ENCODE results near the gene NCKAP5.

The NCKAP5 gene

DNA sequence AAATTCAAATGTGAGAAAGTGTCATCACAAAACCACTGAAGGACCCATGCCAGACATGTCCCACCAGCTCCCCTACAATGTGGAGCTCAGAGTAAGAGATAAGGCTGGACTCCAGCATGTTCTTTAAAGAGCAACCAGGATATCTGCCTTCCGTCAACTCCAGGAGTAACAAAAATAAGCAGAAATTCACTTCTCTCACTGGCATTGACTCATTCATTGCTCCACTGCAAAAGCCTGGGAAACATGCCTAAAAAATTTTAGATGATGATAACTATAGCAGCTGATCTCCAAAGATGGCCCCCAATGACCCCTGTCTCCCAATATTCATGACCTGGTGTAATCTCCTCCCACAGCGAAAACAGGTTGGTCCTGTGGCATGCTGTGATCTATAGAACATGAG, 314.5 kb downstream of the NCKAP5 start:
- no peak overlapping the region for H3K27ac ChIP-seq (ENCODE audit: low read depth, low read length)
- no peaks in the 10 kb centered on the region for H3K79me2 ChIP-seq (ENCODE audit: control insufficient read depth, insufficient read depth, low read length, unreplicated experiment)
- no peaks in the 10 kb centered on the region for H3K27me3 ChIP-seq (ENCODE audit: insufficient read depth, low read length)
- H3K36me3 ChIP-seq (ENCODE audit: insufficient read depth, low read length): no peaks in the 10 kb centered on the region
- no peak overlapping the region for H3K4me3 ChIP-seq (ENCODE audit: low read depth, low read length)
- H3K4me1 ChIP-seq (ENCODE audit: control insufficient read depth, insufficient read depth, low read length, unreplicated experiment): no peaks in the 10 kb centered on the region
- H2AFZ ChIP-seq (ENCODE audit: low read length, unreplicated experiment): no peak overlapping the region

DNA sequence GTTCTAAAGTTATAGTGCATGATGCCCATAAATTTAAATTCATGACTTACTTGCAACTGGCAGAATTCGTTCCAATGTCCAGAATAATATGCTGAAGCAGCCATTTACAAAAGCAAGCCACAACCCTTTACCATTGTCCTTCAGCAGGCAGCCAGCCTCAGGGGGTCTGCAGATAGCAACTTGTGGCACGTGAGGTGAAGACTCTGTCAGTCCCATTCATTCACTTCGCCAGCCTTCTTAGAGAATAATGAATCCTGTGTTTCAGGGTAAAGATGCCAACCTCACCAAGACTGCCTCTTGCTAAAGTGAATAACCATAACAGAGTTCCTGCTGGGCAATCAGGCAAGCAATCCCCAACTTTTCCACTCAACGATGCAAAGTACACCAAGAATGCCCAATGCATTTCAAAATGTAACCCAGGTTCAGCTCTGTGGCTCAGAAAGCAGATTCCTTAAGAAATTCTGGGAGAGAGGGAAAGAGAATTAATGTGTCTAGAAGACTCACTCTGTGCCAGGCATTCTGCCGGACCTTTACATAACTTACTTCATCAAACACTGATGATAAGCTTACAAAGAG, 315.4 kb downstream of the NCKAP5 start:
- Histone ChIP-seq H3K36me3 (ENCODE audit: insufficient read depth, low read length) (no peaks in the 10 kb centered on the region), H3K4me3 (ENCODE audit: low read depth, low read length) (no peak overlapping the region), H3K27me3 (ENCODE audit: insufficient read depth, low read length) (no peaks in the 10 kb centered on the region), H3K79me2 (ENCODE audit: control insufficient read depth, insufficient read depth, low read length, unreplicated experiment) (no peaks in the 10 kb centered on the region), H3K4me1 (ENCODE audit: control insufficient read depth, insufficient read depth, low read length, unreplicated experiment) (no peaks in the 10 kb centered on the region), H3K27ac (ENCODE audit: low read depth, low read length) (no peak overlapping the region), H2AFZ (ENCODE audit: low read length, unreplicated experiment) (no peak overlapping the region)

DNA sequence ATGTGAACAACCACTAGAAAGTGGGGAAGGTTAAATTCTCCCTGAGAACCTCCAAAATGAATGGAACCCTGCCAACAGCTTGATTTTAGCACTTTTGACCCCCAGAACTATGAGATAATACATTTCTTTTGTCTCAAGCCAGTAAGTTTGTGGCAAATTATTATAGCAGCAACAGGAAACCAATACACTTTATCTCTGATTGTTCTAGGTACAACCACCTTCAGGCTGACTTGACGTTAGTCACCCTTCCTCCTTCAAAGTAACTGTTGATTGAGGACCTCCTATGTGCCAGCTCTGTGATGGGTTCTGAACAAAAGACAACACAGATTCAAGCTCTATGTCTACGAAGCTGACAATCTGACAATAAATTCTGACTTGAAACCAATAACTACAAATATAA, 318.9 kb downstream of the NCKAP5 start:
- Histone ChIP-seq H3K27me3 (ENCODE audit: insufficient read depth, low read length) (no peaks in the 10 kb centered on the region), H3K36me3 (ENCODE audit: insufficient read depth, low read length) (no peaks in the 10 kb centered on the region), H3K4me1 (ENCODE audit: control insufficient read depth, insufficient read depth, low read length, unreplicated experiment) (no peaks in the 10 kb centered on the region), H3K4me3 (ENCODE audit: low read depth, low read length) (no peak overlapping the region), H3K27ac (ENCODE audit: low read depth, low read length) (no peak overlapping the region), H3K79me2 (ENCODE audit: control insufficient read depth, insufficient read depth, low read length, unreplicated experiment) (no peaks in the 10 kb centered on the region), H2AFZ (ENCODE audit: low read length, unreplicated experiment) (no peak overlapping the region)

DNA sequence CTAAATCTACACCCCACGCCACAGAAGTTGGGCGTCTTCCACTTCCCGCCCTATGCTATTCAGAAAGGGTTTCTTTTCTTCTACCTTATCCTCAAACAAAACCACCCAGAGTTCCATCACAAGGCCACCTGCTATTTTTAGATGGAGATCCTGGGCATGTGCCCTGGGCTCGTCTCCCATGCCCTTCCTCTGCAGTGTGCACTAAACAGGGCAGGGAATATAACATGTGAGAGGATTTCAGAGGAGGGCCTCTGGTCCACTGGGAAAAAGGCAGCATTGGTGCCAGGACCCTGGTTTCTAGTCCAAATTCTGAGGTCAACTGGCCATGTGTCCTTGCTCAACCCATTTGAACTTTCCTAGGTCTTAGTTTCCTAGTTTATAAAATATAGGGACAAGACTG, 320.0 kb downstream of the NCKAP5 start:
- no peaks in the 10 kb centered on the region for H3K36me3 ChIP-seq (ENCODE audit: insufficient read depth, low read length)
- H3K4me3 ChIP-seq (ENCODE audit: low read depth, low read length): no peak overlapping the region
- H2AFZ ChIP-seq (ENCODE audit: low read length, unreplicated experiment): no peak overlapping the region
- H3K27ac ChIP-seq (ENCODE audit: low read depth, low read length): no peak overlapping the region
- H3K27me3 ChIP-seq (ENCODE audit: insufficient read depth, low read length): no peaks in the 10 kb centered on the region
- no peaks in the 10 kb centered on the region for H3K4me1 ChIP-seq (ENCODE audit: control insufficient read depth, insufficient read depth, low read length, unreplicated experiment)
- no peaks in the 10 kb centered on the region for H3K79me2 ChIP-seq (ENCODE audit: control insufficient read depth, insufficient read depth, low read length, unreplicated experiment)

DNA sequence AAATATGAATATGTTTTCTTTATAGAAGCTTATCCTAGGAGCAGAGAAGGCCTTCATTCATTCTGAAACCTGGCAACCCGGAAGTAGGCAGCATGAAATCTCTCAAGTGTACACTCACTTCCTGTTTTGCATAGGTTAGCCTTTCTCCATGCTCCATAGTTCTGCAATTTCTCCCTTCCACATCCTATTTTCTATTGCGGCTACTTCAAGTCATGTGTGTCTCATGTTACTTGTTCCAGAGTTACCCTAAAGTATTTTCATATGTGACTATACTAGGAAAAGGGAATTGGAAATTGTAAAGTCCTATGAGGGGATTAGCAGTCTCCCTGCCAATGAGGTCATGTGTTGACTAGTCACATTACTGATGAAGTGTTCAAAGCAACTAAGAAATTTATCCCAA, 320.6 kb downstream of the NCKAP5 start:
- no peak overlapping the region for H3K27ac ChIP-seq (ENCODE audit: low read depth, low read length)
- no peak overlapping the region for H2AFZ ChIP-seq (ENCODE audit: low read length, unreplicated experiment)

DNA sequence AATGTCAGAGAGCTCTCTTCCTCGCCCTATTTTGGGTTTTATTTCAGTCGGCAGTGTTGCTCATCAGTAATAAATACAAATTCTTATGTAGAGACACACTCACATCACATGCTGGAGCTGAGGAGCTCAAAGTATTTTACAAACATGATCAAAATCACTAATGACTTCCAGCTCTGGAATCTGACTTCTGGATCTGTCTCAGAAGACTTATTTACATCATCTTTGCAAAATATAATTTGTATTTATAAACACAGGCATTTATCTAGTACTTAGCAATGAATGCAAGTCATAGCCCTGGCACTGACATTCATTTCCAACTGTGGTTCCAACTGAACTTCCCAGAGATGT, 327.1 kb downstream of the NCKAP5 start:
- Histone ChIP-seq H3K4me1 (ENCODE audit: control insufficient read depth, insufficient read depth, low read length, unreplicated experiment) (peaks cover 5% of the 10 kb centered on the region), H3K36me3 (ENCODE audit: insufficient read depth, low read length) (no peaks in the 10 kb centered on the region), H2AFZ (ENCODE audit: low read length, unreplicated experiment) (peak overlapping the region; percentile 70), H3K27me3 (ENCODE audit: insufficient read depth, low read length) (no peaks in the 10 kb centered on the region), H3K4me3 (ENCODE audit: low read depth, low read length) (peak overlapping the region; percentile 75), H3K79me2 (ENCODE audit: control insufficient read depth, insufficient read depth, low read length, unreplicated experiment) (no peaks in the 10 kb centered on the region), H3K27ac (ENCODE audit: low read depth, low read length) (peak overlapping the region; percentile 8; the same call in 1 of the 2 replicates)

More for the DNA sequence above, 320.6 kb downstream of the NCKAP5 start:
- Histone ChIP-seq H3K27me3 (ENCODE audit: insufficient read depth, low read length) (no peaks in the 10 kb centered on the region), H3K4me1 (ENCODE audit: control insufficient read depth, insufficient read depth, low read length, unreplicated experiment) (no peaks in the 10 kb centered on the region), H3K36me3 (ENCODE audit: insufficient read depth, low read length) (no peaks in the 10 kb centered on the region), H3K4me3 (ENCODE audit: low read depth, low read length) (no peak overlapping the region), H3K79me2 (ENCODE audit: control insufficient read depth, insufficient read depth, low read length, unreplicated experiment) (no peaks in the 10 kb centered on the region)

DNA sequence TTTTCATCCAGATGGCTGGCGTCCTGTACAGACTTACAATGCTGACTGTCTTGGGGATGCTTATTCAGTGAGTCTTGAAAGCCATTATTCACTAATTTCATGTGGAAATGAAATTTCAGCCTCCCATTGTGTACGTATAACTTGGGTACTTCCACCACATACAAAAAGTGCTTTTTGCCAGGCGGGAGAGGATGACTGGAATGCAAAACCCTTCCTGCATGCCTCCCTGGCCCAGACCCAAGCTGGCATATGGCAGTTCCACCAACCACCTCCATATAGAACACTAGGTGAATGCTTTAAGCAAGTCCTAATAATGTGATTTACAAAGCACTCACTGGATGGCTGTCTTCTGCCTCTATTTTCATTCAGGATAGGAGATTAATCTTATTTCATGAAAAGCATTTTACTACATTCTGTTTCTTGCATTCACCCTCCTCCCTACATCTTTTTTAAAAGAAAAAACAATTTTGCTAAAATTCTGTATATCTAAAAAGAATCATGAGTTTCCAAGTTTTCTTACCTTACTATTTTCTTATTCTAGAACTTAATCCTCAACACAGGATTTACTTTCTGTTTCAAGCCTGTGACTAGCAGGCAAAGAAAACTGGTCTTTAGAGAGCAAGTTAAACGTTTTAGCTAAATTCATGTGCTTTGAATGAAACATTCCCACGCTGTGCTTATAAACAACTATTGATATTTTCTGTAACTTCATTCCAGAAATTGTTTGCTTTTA, 327.6 kb downstream of the NCKAP5 start:
- Histone ChIP-seq H3K27me3 (ENCODE audit: insufficient read depth, low read length) (no peaks in the 10 kb centered on the region), H2AFZ (ENCODE audit: low read length, unreplicated experiment) (peak overlapping the region; percentile 70), H3K4me3 (ENCODE audit: low read depth, low read length) (peak overlapping the region; percentile 75), H3K27ac (ENCODE audit: low read depth, low read length) (peak overlapping the region; percentile 8; the same call in 1 of the 2 replicates), H3K79me2 (ENCODE audit: control insufficient read depth, insufficient read depth, low read length, unreplicated experiment) (no peaks in the 10 kb centered on the region), H3K36me3 (ENCODE audit: insufficient read depth, low read length) (no peaks in the 10 kb centered on the region), H3K4me1 (ENCODE audit: control insufficient read depth, insufficient read depth, low read length, unreplicated experiment) (peaks cover 5% of the 10 kb centered on the region)

DNA sequence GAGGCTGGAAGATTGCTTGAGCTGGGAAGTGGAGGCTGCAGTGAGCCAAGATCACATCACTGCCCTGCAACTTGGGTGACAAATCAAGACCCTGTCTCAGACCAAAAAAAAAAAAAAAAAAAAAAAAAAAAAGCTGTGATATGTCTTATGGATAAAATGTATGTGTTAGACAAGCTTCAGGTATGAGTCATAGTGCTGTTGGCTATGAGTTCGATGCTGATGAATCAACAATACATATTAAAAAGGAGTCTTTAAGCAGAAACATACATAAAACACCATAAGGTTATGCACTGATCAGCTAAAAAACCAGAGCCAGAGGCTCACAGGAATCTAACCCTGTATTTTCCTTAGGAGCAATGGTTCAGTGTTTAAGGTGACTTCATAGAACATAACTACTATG, 332.3 kb downstream of the NCKAP5 start:
- Histone ChIP-seq H3K79me2 (ENCODE audit: control insufficient read depth, insufficient read depth, low read length, unreplicated experiment) (no peaks in the 10 kb centered on the region), H3K4me1 (ENCODE audit: control insufficient read depth, insufficient read depth, low read length, unreplicated experiment) (peaks cover 5% of the 10 kb centered on the region), H3K36me3 (ENCODE audit: insufficient read depth, low read length) (no peaks in the 10 kb centered on the region), H3K27me3 (ENCODE audit: insufficient read depth, low read length) (no peaks in the 10 kb centered on the region), H3K27ac (ENCODE audit: low read depth, low read length) (no peak overlapping the region), H3K4me3 (ENCODE audit: low read depth, low read length) (no peak overlapping the region), H2AFZ (ENCODE audit: low read length, unreplicated experiment) (no peak overlapping the region)

DNA sequence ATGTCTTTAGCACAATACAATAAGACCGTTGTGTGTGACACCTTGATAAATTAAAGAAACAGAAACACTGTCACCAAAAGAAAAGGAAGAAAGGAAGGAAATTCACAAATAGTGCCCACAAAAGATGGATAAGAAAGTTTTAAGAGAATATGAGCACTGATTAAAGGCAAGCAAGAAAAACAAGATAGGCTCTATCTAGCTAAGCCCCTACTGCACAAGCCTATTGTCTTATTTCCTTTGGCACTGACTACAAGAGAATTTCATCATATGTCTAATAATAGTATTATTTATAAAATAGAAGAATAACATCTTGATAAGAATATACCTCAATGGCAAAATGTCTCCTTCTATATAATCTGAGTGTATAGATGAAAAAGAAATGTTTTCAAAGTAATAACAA, 335.7 kb downstream of the NCKAP5 start:
- peaks cover 6% of the 10 kb centered on the region; the same call in 1 of the 2 replicates for H3K27me3 ChIP-seq (ENCODE audit: insufficient read depth, low read length)
- no peaks in the 10 kb centered on the region for H3K36me3 ChIP-seq (ENCODE audit: insufficient read depth, low read length)
- no peaks in the 10 kb centered on the region for H3K79me2 ChIP-seq (ENCODE audit: control insufficient read depth, insufficient read depth, low read length, unreplicated experiment)
- no peak overlapping the region for H3K4me3 ChIP-seq (ENCODE audit: low read depth, low read length)
- H2AFZ ChIP-seq (ENCODE audit: low read length, unreplicated experiment): no peak overlapping the region
- no peaks in the 10 kb centered on the region for H3K4me1 ChIP-seq (ENCODE audit: control insufficient read depth, insufficient read depth, low read length, unreplicated experiment)
- H3K27ac ChIP-seq (ENCODE audit: low read depth, low read length): no peak overlapping the region

DNA sequence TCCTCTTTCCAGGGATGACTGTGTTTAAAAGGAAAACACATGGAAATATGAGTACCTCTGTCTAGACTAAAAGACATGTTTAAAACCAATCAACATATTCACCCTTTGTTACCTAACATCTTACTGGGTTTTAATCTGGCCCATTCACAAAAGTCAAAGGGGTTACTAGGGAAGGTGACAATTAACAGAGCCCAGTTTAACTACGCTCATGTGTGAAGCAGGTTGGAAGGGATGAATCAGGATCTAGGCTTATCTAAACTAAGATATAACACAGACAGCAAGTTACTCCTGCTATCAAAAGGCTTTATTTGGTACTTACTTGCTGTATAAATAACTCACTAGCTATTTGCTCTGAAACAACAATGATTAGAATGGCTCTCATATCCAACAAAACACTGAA, 337.0 kb downstream of the NCKAP5 start:
- Histone ChIP-seq H3K27me3 (ENCODE audit: insufficient read depth, low read length) (peaks cover 6% of the 10 kb centered on the region; the same call in 1 of the 2 replicates), H3K27ac (ENCODE audit: low read depth, low read length) (no peak overlapping the region), H3K4me3 (ENCODE audit: low read depth, low read length) (no peak overlapping the region)

DNA sequence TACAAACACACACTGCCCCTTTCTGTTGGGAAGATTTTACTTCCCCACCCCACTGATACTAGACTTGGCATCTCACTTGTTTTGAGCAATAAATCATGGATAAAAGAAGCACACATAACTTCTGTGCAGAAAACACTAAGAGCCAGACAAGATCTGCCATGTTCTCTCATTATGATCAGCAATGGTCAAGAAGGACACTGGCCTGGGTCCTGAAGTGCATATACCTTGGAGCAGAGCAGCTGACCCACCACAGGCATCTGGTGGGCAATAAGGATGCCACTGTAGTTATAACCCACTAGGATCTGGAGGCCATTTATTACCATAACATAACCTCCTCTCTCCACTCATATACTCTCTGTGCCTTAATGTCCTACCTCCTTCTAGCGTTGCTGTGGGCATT, 338.3 kb downstream of the NCKAP5 start:
- no peaks in the 10 kb centered on the region for H3K36me3 ChIP-seq (ENCODE audit: insufficient read depth, low read length)
- no peak overlapping the region for H2AFZ ChIP-seq (ENCODE audit: low read length, unreplicated experiment)
- no peak overlapping the region for H3K4me3 ChIP-seq (ENCODE audit: low read depth, low read length)
- H3K27ac ChIP-seq (ENCODE audit: low read depth, low read length): no peak overlapping the region
- H3K79me2 ChIP-seq (ENCODE audit: control insufficient read depth, insufficient read depth, low read length, unreplicated experiment): no peaks in the 10 kb centered on the region
- H3K27me3 ChIP-seq (ENCODE audit: insufficient read depth, low read length): peaks cover 6% of the 10 kb centered on the region; the same call in 1 of the 2 replicates
- no peaks in the 10 kb centered on the region for H3K4me1 ChIP-seq (ENCODE audit: control insufficient read depth, insufficient read depth, low read length, unreplicated experiment)

More for the DNA sequence above, 337.0 kb downstream of the NCKAP5 start:
- H2AFZ ChIP-seq (ENCODE audit: low read length, unreplicated experiment): no peak overlapping the region
- no peaks in the 10 kb centered on the region for H3K79me2 ChIP-seq (ENCODE audit: control insufficient read depth, insufficient read depth, low read length, unreplicated experiment)
- no peaks in the 10 kb centered on the region for H3K4me1 ChIP-seq (ENCODE audit: control insufficient read depth, insufficient read depth, low read length, unreplicated experiment)
- no peaks in the 10 kb centered on the region for H3K36me3 ChIP-seq (ENCODE audit: insufficient read depth, low read length)

Measured in ACC112 (cell line).